HepG2 (cell line): Measurements from ENCODE around the gene GRK4. TPM values are rescaled to one million over a fixed set of nuclear protein-coding genes. Genes with fewer than 3 reads are reported as not detected.
A peak's percentile ranks its signal among the peaks of the same experiment; 100 is the strongest.

Source experiments
- AHR ChIP-seq: IDR thresholded peaks from 2 replicates; pipeline ENCODE4 v1.6.1; 2018; ENCODE audit warnings: missing genetic modification reagents, missing compliant biosample characterization
- GPN1 ChIP-seq: sonication (generic); formaldehyde crosslinking; IDR thresholded peaks from 2 replicates; pipeline ENCODE4 v1.5.1; 2020; ENCODE audit warnings: missing genetic modification reagents, borderline replicate concordance
- HMGXB4 ChIP-seq, 2 experiments: sonication (generic) in 1 of 2; formaldehyde crosslinking in 1 of 2; IDR thresholded peaks; 2 replicates each; pipeline versions ENCODE4 v1.4.0 to v1.6.1; 2018 to 2020; ENCODE audit warnings: missing genetic modification reagents in 2 of 2, borderline replicate concordance in 1 of 2, low read depth in 1 of 2, mild to moderate bottlenecking in 1 of 2, missing biosample characterization in 1 of 2
- KIAA2018 ChIP-seq: sonication (generic); formaldehyde crosslinking; IDR thresholded peaks from 2 replicates; pipeline ENCODE4 v1.5.0; 2020; ENCODE audit warnings: mild to moderate bottlenecking, missing genetic modification reagents, borderline replicate concordance
- MLLT10 ChIP-seq: sonication (generic); formaldehyde crosslinking; IDR thresholded peaks from 2 replicates; pipeline ENCODE4 v1.4.0; 2020; ENCODE audit warnings: missing genetic modification reagents
- SNAPC4 ChIP-seq: sonication (generic); formaldehyde crosslinking; IDR thresholded peaks from 2 replicates; pipeline ENCODE4 v1.4.0; 2020; ENCODE audit warnings: mild to moderate bottlenecking, missing genetic modification reagents
- STAT5B ChIP-seq: sonication (generic); formaldehyde crosslinking; IDR thresholded peaks from 2 replicates; pipeline ENCODE4 v1.4.0; 2020; ENCODE audit warnings: missing genetic modification reagents
- ZNF180 ChIP-seq: sonication (generic); formaldehyde crosslinking; IDR thresholded peaks from 2 replicates; pipeline ENCODE4 v1.4.0; 2020; ENCODE audit warnings: low read depth, missing genetic modification reagents, borderline replicate concordance
- ZNF484 ChIP-seq: sonication (generic); formaldehyde crosslinking; IDR thresholded peaks from 2 replicates; pipeline ENCODE4 v1.5.1; 2020; ENCODE audit warnings: mild to moderate bottlenecking, low read depth, missing genetic modification reagents, borderline replicate concordance
- ZNF501 ChIP-seq: sonication (generic); formaldehyde crosslinking; IDR thresholded peaks from 2 replicates; pipeline ENCODE4 v1.5.1; 2020; ENCODE audit warnings: mild to moderate bottlenecking, moderate library complexity, missing genetic modification reagents
- ZNF83 ChIP-seq: sonication (generic); formaldehyde crosslinking; IDR thresholded peaks from 2 replicates; pipeline ENCODE4 v1.4.0; 2020; ENCODE audit warnings: missing genetic modification reagents, mild to moderate bottlenecking, borderline replicate concordance
- polyA plus RNA-seq, 8 experiments: library from polyadenylated mRNA; depleted of rRNA in 3 of 8; stranded (reverse) in 7 of 8; unstranded in 1 of 8; fragments of >200 nt; fragmentation: Illumina TruSeq in 4 of 8; extraction: Trizol in 4 of 8; gene quantifications; 2 replicates each; pipeline versions ENCODE4 v1.2.1 to v1.2.3, GENCODE V29; 2011 to 2016; ENCODE audit warnings: low read depth in 4 of 8, missing spikeins in 1 of 8, mixed read lengths in 1 of 8; ENCODE audit not compliant: insufficient read depth in 1 of 8
- total RNA-seq, 5 experiments: library from RNA; depleted of rRNA; stranded (reverse); fragments of >200 nt; fragmentation: Illumina TruSeq; extraction: Trizol; gene quantifications; 2 replicates each; pipeline ENCODE4 v1.2.3, GENCODE V29; 2016; ENCODE audit warnings: low read depth in 1 of 5

Gene GRK4
- total and polyA plus RNA-seq, 2 of the 13 experiments (the other 11 are each of a cell fraction or from before 2014, with no cell fraction given): 1.8 to 2.0 TPM

GRCh38 chr4:3036131-3036952 is 73.0 kb downstream of the GRK4 start (continued):
- no peak for TF ChIP-seq ZNF484 (CRISPR knock-in tag)
- TF ChIP-seq GPN1: no peak
- no peak for TF ChIP-seq ZNF180 (CRISPR knock-in tag)
- no peak for TF ChIP-seq HMGXB4 (CRISPR knock-in tag; IDR thresholded peaks at IDR 0.05; ENCODE audit: borderline replicate concordance in 1 of 2, low read depth in 1 of 2)
- no peak for TF ChIP-seq ZNF501 (CRISPR knock-in tag)
- 0 out of 2 replicates have a peak, but pooled peaks have one; percentile 29 for TF ChIP-seq AHR (CRISPR knock-in tag)
- TF ChIP-seq MLLT10 (CRISPR knock-in tag): no peak
- TF ChIP-seq SNAPC4 (CRISPR knock-in tag): no peak
- no peak for TF ChIP-seq KIAA2018
- TF ChIP-seq STAT5B: no peak
- TF ChIP-seq ZNF83: no peak
